HepG2 (cell line): ENCODE results near the gene CISD3. TPM values are rescaled to one million over a fixed set of nuclear protein-coding genes. Genes with fewer than 3 reads are reported as not detected.
A peak's percentile ranks its signal among the peaks of the same experiment; 100 is the strongest.

Experiments used
- CEBPB ChIP-seq: IDR thresholded peaks from 2 replicates; pipeline ENCODE4 v1.6.1; 2011; ENCODE audit warnings: low read depth, low read length, improper control_type of control experiment, borderline replicate concordance
- DR1 ChIP-seq: sonication (generic); formaldehyde crosslinking; IDR thresholded peaks from 2 replicates; pipeline ENCODE4 v1.8.0; 2021; ENCODE audit warnings: mild to moderate bottlenecking, missing genetic modification reagents, inconsistent platforms
- FOXO1 ChIP-seq: sonication (generic); formaldehyde crosslinking; IDR thresholded peaks from 2 replicates; pipeline ENCODE4 v1.4.0; 2020; ENCODE audit warnings: missing genetic modification reagents
- HNRNPUL1 ChIP-seq: fragments of 200-400 bp; formaldehyde crosslinking; IDR thresholded peaks from 2 replicates; pipeline ENCODE4 v1.6.1; 2017; ENCODE audit warnings: low read depth, mild to moderate bottlenecking, low read length, moderate library complexity
- ISX ChIP-seq: sonication (generic); formaldehyde crosslinking; conservative IDR thresholded peaks from 2 replicates; pipeline ENCODE4 v1.5.0; 2020; ENCODE audit warnings: missing genetic modification reagents
- MAFK ChIP-seq, 2 experiments: IDR thresholded peaks in 1 of 2; conservative IDR thresholded peaks in 1 of 2; 2 replicates each; pipeline ENCODE4 v1.6.1; 2011; ENCODE audit warnings: improper control_type of control experiment in 2 of 2, low read length in 2 of 2
- MED8 ChIP-seq: sonication (generic); formaldehyde crosslinking; IDR thresholded peaks from 2 replicates; pipeline ENCODE4 v1.8.1; 2023; ENCODE audit warnings: mild to moderate bottlenecking, missing genetic modification reagents; ENCODE audit not compliant: insufficient replicate concordance
- MEF2D ChIP-seq: sonication (generic); formaldehyde crosslinking; IDR thresholded peaks from 2 replicates; pipeline ENCODE4 v1.5.1; 2020; ENCODE audit warnings: mild to moderate bottlenecking, missing genetic modification reagents
- MIXL1 ChIP-seq: IDR thresholded peaks from 2 replicates; pipeline ENCODE4 v1.6.1; 2016
- NFATC3 ChIP-seq: sonication (generic); formaldehyde crosslinking; IDR thresholded peaks from 2 replicates; pipeline ENCODE4 v1.5.1; 2020; ENCODE audit warnings: mild to moderate bottlenecking, missing genetic modification reagents
- NONO ChIP-seq, 2 experiments: fragments of 450-650 bp in 1 of 2; sonication (generic) in 1 of 2; formaldehyde crosslinking in 1 of 2; IDR thresholded peaks in 1 of 2; conservative IDR thresholded peaks in 1 of 2; 2 replicates each; pipeline versions ENCODE4 v1.6.1 to v1.8.0; 2017 to 2022; ENCODE audit warnings: mild to moderate bottlenecking in 1 of 2, missing genetic modification reagents in 1 of 2, moderate library complexity in 1 of 2
- SMARCC2 ChIP-seq: fragments of 450-650 bp; IDR thresholded peaks from 2 replicates; pipeline ENCODE4 v1.6.1; 2017; ENCODE audit warnings: antibody characterized with exemption, mild to moderate bottlenecking
- ZFY ChIP-seq: sonication (generic); formaldehyde crosslinking; IDR thresholded peaks from 2 replicates; pipeline ENCODE4 v1.4.0; 2020; ENCODE audit warnings: missing genetic modification reagents
- ZFYVE20 ChIP-seq: sonication (generic); formaldehyde crosslinking; IDR thresholded peaks from 2 replicates; pipeline ENCODE4 v1.8.0; 2023; ENCODE audit warnings: low read depth, mild to moderate bottlenecking, moderate library complexity, missing genetic modification reagents, borderline replicate concordance
- ZNF253 ChIP-seq: sonication (generic); formaldehyde crosslinking; IDR thresholded peaks from 2 replicates; pipeline ENCODE4 v1.8.0; 2022; ENCODE audit warnings: mild to moderate bottlenecking, missing genetic modification reagents, borderline replicate concordance
- ZNF282 ChIP-seq: fragments of 450-650 bp; IDR thresholded peaks from 2 replicates; pipeline ENCODE4 v1.6.1; 2018; ENCODE audit not compliant: partially characterized antibody
- ZNF446 ChIP-seq: sonication (generic); formaldehyde crosslinking; IDR thresholded peaks from 2 replicates; pipeline ENCODE4 v1.5.0; 2020; ENCODE audit warnings: mild to moderate bottlenecking, missing genetic modification reagents
- ZNF563 ChIP-seq: sonication (generic); formaldehyde crosslinking; IDR thresholded peaks from 2 replicates; pipeline ENCODE4 v1.8.0; 2022; ENCODE audit warnings: mild to moderate bottlenecking, moderate library complexity, missing genetic modification reagents
- ZNF850 ChIP-seq: sonication (generic); formaldehyde crosslinking; conservative IDR thresholded peaks from 2 replicates; pipeline ENCODE4 v1.9.0; 2021; ENCODE audit warnings: mild to moderate bottlenecking, missing genetic modification reagents
- ZSCAN29 ChIP-seq: sonication (generic); formaldehyde crosslinking; conservative IDR thresholded peaks from 2 replicates; pipeline ENCODE4 v1.4.0; 2020; ENCODE audit warnings: mild to moderate bottlenecking, missing genetic modification reagents
- polyA plus RNA-seq, 8 experiments: library from polyadenylated mRNA; depleted of rRNA in 3 of 8; stranded (reverse) in 7 of 8; unstranded in 1 of 8; fragments of >200 nt; fragmentation: Illumina TruSeq in 4 of 8; extraction: Trizol in 4 of 8; gene quantifications; 2 replicates each; pipeline versions ENCODE4 v1.2.1 to v1.2.3, GENCODE V29; 2011 to 2016; ENCODE audit warnings: low read depth in 4 of 8, missing spikeins in 1 of 8, mixed read lengths in 1 of 8; ENCODE audit not compliant: insufficient read depth in 1 of 8
- total RNA-seq, 5 experiments: library from RNA; depleted of rRNA; stranded (reverse); fragments of >200 nt; fragmentation: Illumina TruSeq; extraction: Trizol; gene quantifications; 2 replicates each; pipeline ENCODE4 v1.2.3, GENCODE V29; 2016; ENCODE audit warnings: low read depth in 1 of 5
- TF ChIP-seq, protein P1 (sequence below): sonication (generic); formaldehyde crosslinking; IDR thresholded peaks from 2 replicates; pipeline ENCODE4 v1.5.1; 2020; ENCODE audit warnings: missing genetic modification reagents, mild to moderate bottlenecking, borderline replicate concordance
- TF ChIP-seq, protein P2 (sequence below): sonication (generic); formaldehyde crosslinking; IDR thresholded peaks from 2 replicates; pipeline ENCODE4 v1.4.0; 2020; ENCODE audit warnings: missing genetic modification reagents
- TF ChIP-seq, protein P3 (sequence below), 2 experiments: IDR thresholded peaks; 2 replicates each; pipeline ENCODE4 v1.6.1; 2011 to 2012; ENCODE audit warnings: low read length in 2 of 2, borderline replicate concordance in 1 of 2, low read depth in 1 of 2, mild to moderate bottlenecking in 1 of 2, moderate library complexity in 1 of 2

CISD3 gene
- total and polyA plus RNA-seq, 2 of the 13 experiments (the other 11 are each of a cell fraction or from before 2014, with no cell fraction given) = 30.0 to 34.1 TPM

DNA sequence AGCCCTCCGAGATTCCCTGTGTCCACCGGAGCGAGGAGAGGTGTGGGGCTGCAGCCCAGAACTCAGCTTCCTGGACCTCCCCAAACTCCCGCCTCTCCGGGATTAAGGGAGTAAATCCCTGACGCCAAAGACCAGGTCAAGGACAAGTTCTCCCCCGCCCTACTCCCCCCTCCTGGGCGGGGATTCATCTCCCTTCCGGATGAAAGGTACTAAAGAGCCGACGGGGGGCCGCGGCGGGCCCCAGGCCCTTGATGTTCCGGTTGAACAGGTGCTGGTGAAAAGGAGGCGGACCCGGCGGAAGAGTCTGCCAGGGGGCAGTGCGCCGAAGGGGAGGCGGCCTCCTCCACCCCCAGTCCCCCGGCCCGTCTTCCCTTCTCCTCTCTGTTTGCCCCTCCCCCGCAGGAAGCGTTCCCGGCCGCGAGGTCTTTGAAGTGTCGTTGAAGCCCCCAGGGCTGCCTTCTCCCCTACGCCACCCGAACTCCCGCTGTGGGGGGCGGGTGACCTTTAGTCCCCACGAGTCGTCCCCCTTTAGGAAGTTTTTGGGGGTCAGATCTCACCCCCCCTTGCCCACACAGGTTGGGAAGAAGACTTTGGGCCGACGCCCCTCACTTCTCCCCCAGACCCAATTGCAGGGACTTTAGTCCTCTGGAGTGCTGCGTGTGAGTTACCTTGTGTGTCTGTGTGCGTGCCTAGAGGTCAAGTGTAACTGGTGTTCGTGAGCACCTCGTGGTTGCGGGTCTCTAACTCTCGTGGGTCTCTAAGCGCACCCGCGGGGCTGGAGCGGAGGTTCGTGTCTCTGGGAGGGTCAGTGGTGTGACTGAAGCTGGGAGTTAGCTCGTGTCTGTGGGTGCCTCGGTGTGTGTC is 26.2 kb upstream of the CISD3 start (continued):
- peak; percentile 69 for TF ChIP-seq ZFY (CRISPR knock-in tag)
- TF ChIP-seq, protein P1, sequence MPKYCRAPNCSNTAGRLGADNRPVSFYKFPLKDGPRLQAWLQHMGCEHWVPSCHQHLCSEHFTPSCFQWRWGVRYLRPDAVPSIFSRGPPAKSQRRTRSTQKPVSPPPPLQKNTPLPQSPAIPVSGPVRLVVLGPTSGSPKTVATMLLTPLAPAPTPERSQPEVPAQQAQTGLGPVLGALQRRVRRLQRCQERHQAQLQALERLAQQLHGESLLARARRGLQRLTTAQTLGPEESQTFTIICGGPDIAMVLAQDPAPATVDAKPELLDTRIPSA = no peak
- no peak for TF ChIP-seq MAFK (conservative IDR thresholded peaks at IDR 0.05 in 1 of 2, IDR thresholded peaks at IDR 0.05 in 1 of 2; ENCODE audit: low read length in 2 of 2)
- TF ChIP-seq ZNF850 (CRISPR knock-in tag) = peak; percentile 59; the same call in 1 of the 2 replicates
- peak; percentile 81 for TF ChIP-seq DR1 (CRISPR knock-in tag)
- TF ChIP-seq ZNF253 (CRISPR knock-in tag) = no peak
- no peak for TF ChIP-seq ZNF282
- TF ChIP-seq HNRNPUL1 = no peak
- TF ChIP-seq NONO (IDR thresholded peaks at IDR 0.05) = no peak
- TF ChIP-seq NONO (CRISPR knock-in tag; conservative IDR thresholded peaks at IDR 0.05) = peak; percentile 95
- peak; percentile 43; the same call in 1 of the 2 replicates for TF ChIP-seq ZNF563
- TF ChIP-seq ZNF446 = no peak; the same call in none of the 2 replicates
- no peak for TF ChIP-seq SMARCC2
- TF ChIP-seq FOXO1 = peak; percentile 78
- TF ChIP-seq, protein P2, sequence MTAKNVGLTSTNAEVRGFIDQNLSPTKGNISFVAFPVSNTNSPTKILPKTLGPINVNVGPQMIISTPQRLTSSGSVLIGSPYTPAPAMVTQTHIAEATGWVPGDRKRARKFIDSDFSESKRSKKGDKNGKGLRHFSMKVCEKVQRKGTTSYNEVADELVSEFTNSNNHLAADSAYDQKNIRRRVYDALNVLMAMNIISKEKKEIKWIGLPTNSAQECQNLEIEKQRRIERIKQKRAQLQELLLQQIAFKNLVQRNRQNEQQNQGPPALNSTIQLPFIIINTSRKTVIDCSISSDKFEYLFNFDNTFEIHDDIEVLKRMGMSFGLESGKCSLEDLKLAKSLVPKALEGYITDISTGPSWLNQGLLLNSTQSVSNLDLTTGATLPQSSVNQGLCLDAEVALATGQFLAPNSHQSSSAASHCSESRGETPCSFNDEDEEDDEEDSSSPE (CRISPR knock-in tag) = peak; percentile 92
- TF ChIP-seq ZSCAN29 (CRISPR knock-in tag) = peak; percentile 90; the same call in 1 of the 2 replicates
- peak; percentile 87; the same call in 1 of the 2 replicates for TF ChIP-seq ISX (CRISPR knock-in tag)
- no peak for TF ChIP-seq CEBPB
- TF ChIP-seq NFATC3 (CRISPR knock-in tag) = peak; percentile 17; the same call in 1 of the 2 replicates
- peak; percentile 99 for TF ChIP-seq MED8 (CRISPR knock-in tag)
- peak; percentile 85 for TF ChIP-seq MEF2D (CRISPR knock-in tag)
- TF ChIP-seq MIXL1 (CRISPR knock-in tag) = peak; percentile 93
- TF ChIP-seq, protein P3, sequence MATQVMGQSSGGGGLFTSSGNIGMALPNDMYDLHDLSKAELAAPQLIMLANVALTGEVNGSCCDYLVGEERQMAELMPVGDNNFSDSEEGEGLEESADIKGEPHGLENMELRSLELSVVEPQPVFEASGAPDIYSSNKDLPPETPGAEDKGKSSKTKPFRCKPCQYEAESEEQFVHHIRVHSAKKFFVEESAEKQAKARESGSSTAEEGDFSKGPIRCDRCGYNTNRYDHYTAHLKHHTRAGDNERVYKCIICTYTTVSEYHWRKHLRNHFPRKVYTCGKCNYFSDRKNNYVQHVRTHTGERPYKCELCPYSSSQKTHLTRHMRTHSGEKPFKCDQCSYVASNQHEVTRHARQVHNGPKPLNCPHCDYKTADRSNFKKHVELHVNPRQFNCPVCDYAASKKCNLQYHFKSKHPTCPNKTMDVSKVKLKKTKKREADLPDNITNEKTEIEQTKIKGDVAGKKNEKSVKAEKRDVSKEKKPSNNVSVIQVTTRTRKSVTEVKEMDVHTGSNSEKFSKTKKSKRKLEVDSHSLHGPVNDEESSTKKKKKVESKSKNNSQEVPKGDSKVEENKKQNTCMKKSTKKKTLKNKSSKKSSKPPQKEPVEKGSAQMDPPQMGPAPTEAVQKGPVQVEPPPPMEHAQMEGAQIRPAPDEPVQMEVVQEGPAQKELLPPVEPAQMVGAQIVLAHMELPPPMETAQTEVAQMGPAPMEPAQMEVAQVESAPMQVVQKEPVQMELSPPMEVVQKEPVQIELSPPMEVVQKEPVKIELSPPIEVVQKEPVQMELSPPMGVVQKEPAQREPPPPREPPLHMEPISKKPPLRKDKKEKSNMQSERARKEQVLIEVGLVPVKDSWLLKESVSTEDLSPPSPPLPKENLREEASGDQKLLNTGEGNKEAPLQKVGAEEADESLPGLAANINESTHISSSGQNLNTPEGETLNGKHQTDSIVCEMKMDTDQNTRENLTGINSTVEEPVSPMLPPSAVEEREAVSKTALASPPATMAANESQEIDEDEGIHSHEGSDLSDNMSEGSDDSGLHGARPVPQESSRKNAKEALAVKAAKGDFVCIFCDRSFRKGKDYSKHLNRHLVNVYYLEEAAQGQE (IDR thresholded peaks at IDR 0.05; ENCODE audit: borderline replicate concordance in 1 of 2, low read depth in 1 of 2, low read length in 2 of 2) = peak in 1 of 2 experiments; percentile 84; a peak in 2 of 4 replicates
- no peak for TF ChIP-seq ZFYVE20 (CRISPR knock-in tag)
